Astrocyte (in vitro differentiated cells and primary cell): Measurements from ENCODE around the gene CD200R1L. TPM values are rescaled to one million over a fixed set of nuclear protein-coding genes. Genes with fewer than 3 reads are reported as not detected.

Experiments
- DNase-seq: peaks from one replicate; pipeline ENCODE4 v3.0.0-alpha.2; 2010; ENCODE audit warnings: low read depth
- FAIRE-seq: peaks from 2 replicates; lab custom pipeline; 2011; peaks lifted over from hg19 to GRCh38; lab: Jason Lieb, UNC
- H2AFZ ChIP-seq: 2 replicates; pipeline ENCODE4 v1.6.0; 2012; ENCODE audit warnings: low read depth, low read length, inconsistent platforms
- H3K27ac ChIP-seq: 2 replicates; pipeline ENCODE4 v1.5.1; 2011; ENCODE audit warnings: low read depth, low read length, inconsistent platforms
- H3K27me3 ChIP-seq: 2 replicates; pipeline ENCODE4 v1.6.0; 2011; ENCODE audit warnings: low read length, inconsistent platforms; ENCODE audit not compliant: insufficient read depth
- H3K36me3 ChIP-seq: 2 replicates; pipeline ENCODE4 v1.5.1; 2011; ENCODE audit warnings: low read length, inconsistent platforms; ENCODE audit not compliant: insufficient read depth
- H3K4me1 ChIP-seq: 2 replicates; pipeline ENCODE4 v1.5.1; 2011; ENCODE audit warnings: low read length, inconsistent platforms; ENCODE audit not compliant: insufficient read depth
- H3K4me2 ChIP-seq: 2 replicates; pipeline ENCODE4 v1.6.0; 2012; ENCODE audit warnings: low read length, inconsistent platforms
- H3K4me3 ChIP-seq: 2 replicates; pipeline ENCODE4 v1.5.1; 2011; ENCODE audit warnings: low read depth, mild to moderate bottlenecking, low read length, inconsistent platforms; ENCODE audit not compliant: insufficient read depth
- H3K79me2 ChIP-seq: 2 replicates; pipeline ENCODE4 v1.6.0; 2012; ENCODE audit warnings: mild to moderate bottlenecking, low read length, inconsistent platforms; ENCODE audit not compliant: insufficient read depth
- H3K9ac ChIP-seq: 2 replicates; pipeline ENCODE4 v1.6.0; 2012; ENCODE audit warnings: mild to moderate bottlenecking, low read length, inconsistent platforms
- H3K9me3 ChIP-seq: 2 replicates; pipeline ENCODE4 v1.5.1; 2012; ENCODE audit warnings: low read depth, mild to moderate bottlenecking, low read length, inconsistent platforms; ENCODE audit not compliant: insufficient read depth
- H4K20me1 ChIP-seq: 2 replicates; pipeline ENCODE4 v1.6.0; 2012; ENCODE audit warnings: low read length, inconsistent platforms; ENCODE audit not compliant: insufficient read depth
- H3K27ac Mint-ChIP-seq: one replicate; pipeline ENCODE4 v1.8.0; 2021; ENCODE audit warnings: mild to moderate bottlenecking, mixed read lengths; ENCODE audit not compliant: unreplicated experiment
- H3K27me3 Mint-ChIP-seq: one replicate; pipeline ENCODE4 v1.8.0; 2021; ENCODE audit warnings: low read depth, mixed read lengths; ENCODE audit not compliant: unreplicated experiment
- H3K36me3 Mint-ChIP-seq: one replicate; pipeline ENCODE4 v1.8.0; 2021; ENCODE audit warnings: low read depth, mixed read lengths; ENCODE audit not compliant: unreplicated experiment
- H3K4me1 Mint-ChIP-seq: one replicate; pipeline ENCODE4 v1.8.0; 2021; ENCODE audit warnings: low read depth, mixed read lengths; ENCODE audit not compliant: unreplicated experiment
- H3K4me3 Mint-ChIP-seq: one replicate; pipeline ENCODE4 v1.8.0; 2021; ENCODE audit warnings: mild to moderate bottlenecking, moderate library complexity, mixed read lengths; ENCODE audit not compliant: unreplicated experiment
- H3K9me3 Mint-ChIP-seq: one replicate; pipeline ENCODE4 v1.8.0; 2021; ENCODE audit warnings: mild to moderate bottlenecking, mixed read lengths; ENCODE audit not compliant: unreplicated experiment
- CTCF ChIP-seq: IDR thresholded peaks from 2 replicates; pipeline ENCODE4 v1.5.1; 2011; ENCODE audit warnings: low read depth, mild to moderate bottlenecking, inconsistent platforms, low read length, moderate library complexity; ENCODE audit not compliant: insufficient read depth
- EZH2 ChIP-seq: IDR thresholded peaks from 2 replicates; pipeline ENCODE4 v1.6.1; 2012; ENCODE audit warnings: mild to moderate bottlenecking, low read length, inconsistent platforms; ENCODE audit not compliant: insufficient read depth
- total RNA-seq: library from RNA; stranded (reverse); gene quantifications from 2 replicates; pipeline ENCODE4 v1.2.1, GENCODE V29; 2021

CD200R1L gene
- total RNA-seq, 1 donor from 2014 or later = not detected

GRCh38 chr3:112847692-112848091, 1.0 kb upstream of the CD200R1L start:
- no peak overlapping the region for H3K4me2 ChIP-seq

GRCh38 chr3:112845772-112846171, 892 bp downstream of the CD200R1L start:
- H3K36me3 ChIP-seq = no peaks in the 10 kb centered on the region
- no peaks in the 10 kb centered on the region for H3K9me3 ChIP-seq
- no peak overlapping the region for H3K4me2 ChIP-seq
- H3K79me2 ChIP-seq = no peaks in the 10 kb centered on the region
- H3K27ac ChIP-seq = no peak overlapping the region
- H3K4me1 ChIP-seq = no peaks in the 10 kb centered on the region
- H3K27me3 ChIP-seq = no peaks in the 10 kb centered on the region
- no peak for DNase-seq
- no peak for FAIRE-seq
- no peak overlapping the region for H3K4me3 ChIP-seq
- no peak overlapping the region for H3K9ac ChIP-seq
- peaks cover 2% of the 10 kb centered on the region for H3K27me3 Mint-ChIP-seq
- H2AFZ ChIP-seq = no peak overlapping the region
- no peaks in the 10 kb centered on the region for H4K20me1 ChIP-seq
- H3K36me3 Mint-ChIP-seq = no peaks in the 10 kb centered on the region
- H3K27ac Mint-ChIP-seq = no peak overlapping the region
- no peaks in the 10 kb centered on the region for H3K4me1 Mint-ChIP-seq
- peaks cover 13% of the 10 kb centered on the region for H3K9me3 Mint-ChIP-seq
- no peak for TF ChIP-seq CTCF
- TF ChIP-seq EZH2 = no peak
- H3K4me3 Mint-ChIP-seq = no peak overlapping the region

More at GRCh38 chr3:112847692-112848091, 1.0 kb upstream of the CD200R1L start:
- Histone ChIP-seq H3K9ac (no peak overlapping the region), H3K36me3 (no peaks in the 10 kb centered on the region), H3K27me3 (no peaks in the 10 kb centered on the region), H3K27ac (no peak overlapping the region), H3K9me3 (no peaks in the 10 kb centered on the region), H4K20me1 (no peaks in the 10 kb centered on the region), H2AFZ (no peak overlapping the region), H3K4me3 (no peak overlapping the region), H3K79me2 (no peaks in the 10 kb centered on the region), H3K4me1 (no peaks in the 10 kb centered on the region)
- Mint-ChIP-seq H3K27ac (no peak overlapping the region), H3K4me3 (no peak overlapping the region), H3K9me3 (peaks cover 17% of the 10 kb centered on the region), H3K36me3 (no peaks in the 10 kb centered on the region), H3K27me3 (peaks cover 2% of the 10 kb centered on the region), H3K4me1 (no peaks in the 10 kb centered on the region)
- DNase-seq (no peak), FAIRE-seq (no peak)
- TF ChIP-seq EZH2 (no peak), CTCF (no peak)

- FAIRE-seq = peak; percentile 49
- H3K36me3 Mint-ChIP-seq = no peaks in the 10 kb centered on the region
- H3K9me3 Mint-ChIP-seq = no peaks in the 10 kb centered on the region
- H3K4me3 Mint-ChIP-seq = no peak overlapping the region
- TF ChIP-seq CTCF = no peak
- TF ChIP-seq EZH2 = no peak
- H2AFZ ChIP-seq = no peak overlapping the region
- no peak overlapping the region for H3K4me2 ChIP-seq
- no peaks in the 10 kb centered on the region for H3K79me2 ChIP-seq
- no peak overlapping the region for H3K27ac ChIP-seq
- H3K4me3 ChIP-seq = no peak overlapping the region
- H3K36me3 ChIP-seq = no peaks in the 10 kb centered on the region
- H3K9ac ChIP-seq = no peak overlapping the region
- H3K4me1 Mint-ChIP-seq = no peaks in the 10 kb centered on the region
- no peak for DNase-seq
- no peaks in the 10 kb centered on the region for H3K4me1 ChIP-seq
- H3K9me3 ChIP-seq = no peaks in the 10 kb centered on the region
- no peaks in the 10 kb centered on the region for H3K27me3 ChIP-seq
- H3K27me3 Mint-ChIP-seq = peaks cover 4% of the 10 kb centered on the region
- no peaks in the 10 kb centered on the region for H4K20me1 ChIP-seq
- H3K27ac Mint-ChIP-seq = no peak overlapping the region
Measured at GRCh38 chr3:112829046-112829445, 17.6 kb downstream of the CD200R1L start.
